HEK293T (cell line): ENCODE results near the gene MANBA.

Experiments
- BHLHE40 ChIP-seq: fragments of 450-650 bp; IDR thresholded peaks from 2 replicates; pipeline ENCODE4 v1.6.1; 2016; ENCODE audit warnings: mild to moderate bottlenecking, moderate library complexity, borderline replicate concordance
- CTBP1 ChIP-seq: fragments of 450-650 bp; IDR thresholded peaks from 2 replicates; pipeline ENCODE4 v1.6.1; 2016; ENCODE audit warnings: borderline replicate concordance
- ELF4 ChIP-seq: fragments of 450-650 bp; IDR thresholded peaks from 2 replicates; pipeline ENCODE4 v1.6.1; 2017; ENCODE audit warnings: antibody characterized with exemption
- FOXA1 ChIP-seq: fragments of 450-650 bp; IDR thresholded peaks from 2 replicates; pipeline ENCODE4 v1.6.1; 2016; ENCODE audit warnings: mild to moderate bottlenecking
- FOXK2 ChIP-seq: fragments of 450-650 bp; IDR thresholded peaks from 2 replicates; pipeline ENCODE4 v1.6.1; 2016; ENCODE audit warnings: mild to moderate bottlenecking
- FOXM1 ChIP-seq: fragments of 450-650 bp; IDR thresholded peaks from 2 replicates; pipeline ENCODE4 v1.6.1; 2017; ENCODE audit warnings: mild to moderate bottlenecking, borderline replicate concordance
- L3MBTL2 ChIP-seq: fragments of 450-650 bp; conservative IDR thresholded peaks from 2 replicates; pipeline ENCODE4 v1.6.1; 2016; ENCODE audit warnings: mild to moderate bottlenecking
- LEF1 ChIP-seq: fragments of 450-650 bp; IDR thresholded peaks from 2 replicates; pipeline ENCODE4 v1.6.1; 2017; ENCODE audit warnings: mild to moderate bottlenecking, borderline replicate concordance
- SP1 ChIP-seq: fragments of 450-650 bp; IDR thresholded peaks from 2 replicates; pipeline ENCODE4 v1.6.1; 2017
- SUZ12 ChIP-seq: fragments of 450-650 bp; IDR thresholded peaks from 2 replicates; pipeline ENCODE4 v1.6.1; 2016; ENCODE audit warnings: mild to moderate bottlenecking
- TARDBP ChIP-seq: fragments of 450-650 bp; IDR thresholded peaks from 2 replicates; pipeline ENCODE4 v1.6.1; 2016
- ZNF384 ChIP-seq: fragments of 450-650 bp; IDR thresholded peaks from 2 replicates; pipeline ENCODE4 v1.6.1; 2016
- TF ChIP-seq, protein P1 (sequence below): fragments of 450-650 bp; IDR thresholded peaks from 2 replicates; pipeline ENCODE4 v1.6.1; 2016

DNA sequence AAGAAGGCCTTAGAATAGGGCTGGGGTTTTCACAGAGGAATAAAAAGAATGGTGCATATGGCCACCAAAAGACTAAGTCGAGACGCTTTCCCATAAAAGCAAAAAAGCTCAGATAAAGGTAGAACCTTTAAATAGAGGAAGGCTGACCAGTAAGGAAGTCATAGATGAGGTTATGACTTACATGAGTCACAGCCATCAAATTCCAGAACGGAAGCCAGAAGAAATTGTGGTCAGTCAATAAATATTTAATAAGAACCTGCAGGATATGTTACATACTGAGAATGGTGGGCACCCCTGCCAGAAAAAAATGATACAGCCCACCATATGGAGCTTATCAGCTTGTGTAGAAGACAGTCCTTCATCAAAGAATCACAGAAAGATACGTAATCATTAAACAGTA is 120.1 kb downstream of the MANBA start:
- no peak for TF ChIP-seq LEF1
- TF ChIP-seq ZNF384, result no peak
- no peak for TF ChIP-seq L3MBTL2
- no peak for TF ChIP-seq FOXM1
- TF ChIP-seq FOXK2, result no peak
- TF ChIP-seq, protein P1, sequence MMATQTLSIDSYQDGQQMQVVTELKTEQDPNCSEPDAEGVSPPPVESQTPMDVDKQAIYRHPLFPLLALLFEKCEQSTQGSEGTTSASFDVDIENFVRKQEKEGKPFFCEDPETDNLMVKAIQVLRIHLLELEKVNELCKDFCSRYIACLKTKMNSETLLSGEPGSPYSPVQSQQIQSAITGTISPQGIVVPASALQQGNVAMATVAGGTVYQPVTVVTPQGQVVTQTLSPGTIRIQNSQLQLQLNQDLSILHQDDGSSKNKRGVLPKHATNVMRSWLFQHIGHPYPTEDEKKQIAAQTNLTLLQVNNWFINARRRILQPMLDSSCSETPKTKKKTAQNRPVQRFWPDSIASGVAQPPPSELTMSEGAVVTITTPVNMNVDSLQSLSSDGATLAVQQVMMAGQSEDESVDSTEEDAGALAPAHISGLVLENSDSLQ, result no peak
- TF ChIP-seq BHLHE40, result no peak
- TF ChIP-seq SUZ12, result no peak
- no peak for TF ChIP-seq SP1
- no peak for TF ChIP-seq CTBP1
- no peak for TF ChIP-seq TARDBP
- no peak for TF ChIP-seq ELF4
- no peak for TF ChIP-seq FOXA1
